Measurements from ENCODE around the gene ZNF217.
"Not testable (repeated sequence)": the region's sequence is repeated elsewhere in the genome, so short reads cannot be mapped to it uniquely, and the experiment has no call there.

GRCh38 chr20:53595742-53596141, 2.1 kb upstream of the ZNF217 start:
- not testable (repeated sequence) for TF ChIP-seq CTCF (IDR thresholded peaks at IDR 0.05; ENCODE audit: low read depth, low read length, poor library complexity, severe bottlenecking); EZH2phosphoT487 (IDR thresholded peaks at IDR 0.05; ENCODE audit: borderline replicate concordance, low read length)
